NCI-H2196 (cell line): ENCODE results near the gene SLC6A6.
A peak's percentile ranks its signal among the peaks of the same experiment; 100 is the strongest.

Experiments
- DNase-seq: peaks from one replicate; lab custom pipeline; 2025; ENCODE audit not compliant: unreplicated experiment; lab: John Stamatoyannopoulos, UW

SLC6A6 gene

GRCh38 chr3:14371573-14372474 lies 30.6 kb upstream of the SLC6A6 start:
- DNase-seq: peak; percentile 79

GRCh38 chr3:14372587-14372986 lies 29.8 kb upstream of the SLC6A6 start:
- DNase-seq: no peak

- no peak for DNase-seq
Observed at GRCh38 chr3:14373753-14374376, 28.5 kb upstream of the SLC6A6 start.

DNA sequence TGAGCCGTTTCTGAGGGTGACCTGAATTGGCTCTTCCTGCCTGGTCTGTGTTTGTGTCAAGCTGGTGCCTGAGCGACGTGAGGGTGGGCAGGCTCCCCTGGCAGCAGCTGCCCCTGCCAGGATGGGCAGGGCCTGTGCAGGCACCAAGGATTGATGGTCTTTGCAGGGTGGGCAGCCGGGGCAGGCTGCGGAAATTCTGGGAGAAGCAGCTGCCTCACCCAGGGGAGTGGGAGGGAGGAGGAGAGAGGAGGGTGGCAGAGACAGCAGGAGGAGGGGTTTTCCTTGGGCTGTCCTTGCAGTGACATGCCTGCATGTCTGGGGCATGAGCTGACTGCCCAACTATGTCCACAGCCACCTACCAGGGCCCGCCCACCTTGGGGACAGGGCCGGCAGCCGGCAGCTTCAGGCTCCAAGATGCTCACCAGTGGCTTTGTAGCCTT lies 27.9 kb upstream of the SLC6A6 start:
- no peak for DNase-seq

DNA sequence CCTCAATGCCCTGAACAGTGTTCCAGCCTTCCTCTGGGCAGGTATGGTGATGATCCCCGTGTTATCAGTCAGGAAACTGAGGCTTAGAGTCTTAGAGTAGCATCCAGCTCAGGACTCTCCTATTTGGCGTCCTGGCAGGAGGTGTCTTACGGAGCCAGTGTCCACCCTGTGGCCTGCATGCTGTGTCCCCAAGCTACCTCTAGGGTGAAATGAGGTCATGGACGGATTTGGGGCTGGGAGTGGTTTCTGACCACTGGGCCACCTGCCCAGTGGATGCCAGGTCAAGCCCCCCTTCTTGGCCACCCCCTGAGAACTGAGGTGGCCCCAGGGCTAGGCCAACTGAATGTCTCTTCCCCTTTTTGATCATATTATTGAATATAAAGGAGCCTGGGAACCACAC lies 27.2 kb upstream of the SLC6A6 start:
- no peak for DNase-seq

- DNase-seq: no peak
Observed at GRCh38 chr3:14376348-14377043, 25.9 kb upstream of the SLC6A6 start.

DNA sequence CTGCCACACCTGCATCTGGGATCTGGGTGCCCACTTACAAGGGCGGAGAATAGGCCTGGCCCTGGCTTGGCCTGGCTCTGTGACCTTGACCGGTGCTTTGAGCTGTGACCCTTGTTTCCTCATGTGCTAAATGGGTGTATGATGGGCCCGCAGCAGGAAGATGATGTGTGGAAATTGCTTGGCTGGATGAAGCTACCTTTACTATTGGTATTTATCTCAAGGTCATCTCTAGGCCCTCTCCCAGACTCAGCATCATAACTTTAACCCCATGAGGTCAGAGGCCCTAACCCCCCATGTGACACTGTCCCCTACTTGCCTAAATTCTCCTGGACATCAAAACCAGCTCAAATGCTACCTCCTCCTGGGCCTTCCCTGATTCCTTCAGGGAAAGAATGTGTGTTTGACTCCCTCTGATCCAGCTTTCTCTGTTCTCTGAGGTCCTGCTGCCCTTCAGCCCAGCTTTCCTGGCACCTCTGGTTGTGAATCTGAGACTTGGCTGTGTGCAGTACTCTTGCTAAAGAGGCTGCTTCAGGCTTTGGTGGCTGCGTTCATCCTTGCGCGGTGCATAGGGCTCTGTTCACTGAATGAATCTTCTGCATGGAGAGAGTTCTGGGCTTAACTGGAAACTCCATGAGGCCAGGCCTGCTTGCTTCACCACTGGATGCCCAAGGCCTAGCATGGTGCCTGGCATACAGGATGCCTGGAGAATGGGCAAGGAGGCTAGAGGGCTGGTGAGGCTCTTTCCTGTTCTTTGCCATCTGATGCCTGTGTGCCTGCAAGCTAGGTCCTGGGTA lies 25.2 kb upstream of the SLC6A6 start:
- DNase-seq: no peak

DNA sequence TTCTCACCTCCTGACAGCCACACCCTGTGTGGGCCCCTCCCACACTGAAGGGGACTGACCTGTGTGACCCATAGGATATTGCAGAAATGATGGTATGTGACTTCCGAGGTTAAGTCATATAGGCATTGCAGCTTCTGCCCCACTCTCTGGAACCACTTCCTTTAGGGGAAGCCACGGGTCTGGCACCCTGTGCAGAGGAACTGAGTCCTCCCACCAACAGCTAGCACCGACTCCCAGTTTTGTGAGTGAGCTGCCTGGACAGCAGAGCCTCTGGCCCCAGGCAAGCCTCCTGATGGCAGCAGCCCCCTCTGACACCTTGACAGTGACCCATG lies 24.6 kb upstream of the SLC6A6 start:
- DNase-seq: no peak

GRCh38 chr3:14378415-14378814 lies 24.0 kb upstream of the SLC6A6 start:
- DNase-seq: no peak

DNA sequence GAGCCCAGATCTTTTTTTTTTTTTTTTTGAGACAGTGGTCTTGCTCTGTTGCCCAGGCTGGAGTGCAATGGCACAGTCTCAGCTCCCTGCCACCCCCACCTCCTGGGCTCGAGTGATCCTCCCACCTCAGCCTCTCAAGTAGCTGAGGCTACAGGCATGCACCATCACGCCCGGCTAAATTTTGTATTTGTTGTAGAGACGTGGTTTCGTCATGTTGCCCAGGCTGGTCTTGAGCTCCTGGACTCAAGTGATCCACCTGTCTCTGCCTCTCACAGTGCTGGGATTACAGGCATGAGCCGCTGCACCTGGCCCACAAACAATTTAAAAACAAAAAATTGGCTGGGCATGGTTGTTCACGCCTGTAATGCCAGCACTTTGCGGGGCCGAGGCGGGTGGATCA lies 22.6 kb upstream of the SLC6A6 start:
- DNase-seq: peak; percentile 39

GRCh38 chr3:14386254-14386653 lies 16.2 kb upstream of the SLC6A6 start:
- no peak for DNase-seq

DNA sequence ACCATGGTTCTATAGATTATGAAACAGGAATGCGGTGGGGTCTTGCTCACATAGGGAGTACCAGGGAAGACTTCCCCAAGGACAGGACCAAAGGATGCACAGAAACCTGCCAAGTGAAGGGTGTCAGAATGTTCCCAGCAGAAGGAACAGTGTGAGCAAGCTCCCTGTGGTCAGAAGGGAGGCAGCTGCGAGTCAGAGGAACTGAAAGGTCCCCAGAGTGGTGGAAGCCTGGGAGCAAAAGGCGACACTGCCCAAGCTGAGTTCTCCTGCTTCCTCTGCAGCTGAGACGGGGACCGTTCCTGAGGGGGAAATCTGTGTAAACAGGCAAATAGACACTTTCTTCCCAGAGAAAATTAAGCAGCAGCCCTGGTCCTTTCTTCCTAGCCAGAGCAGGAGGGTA lies 14.2 kb upstream of the SLC6A6 start:
- no peak for DNase-seq

DNA sequence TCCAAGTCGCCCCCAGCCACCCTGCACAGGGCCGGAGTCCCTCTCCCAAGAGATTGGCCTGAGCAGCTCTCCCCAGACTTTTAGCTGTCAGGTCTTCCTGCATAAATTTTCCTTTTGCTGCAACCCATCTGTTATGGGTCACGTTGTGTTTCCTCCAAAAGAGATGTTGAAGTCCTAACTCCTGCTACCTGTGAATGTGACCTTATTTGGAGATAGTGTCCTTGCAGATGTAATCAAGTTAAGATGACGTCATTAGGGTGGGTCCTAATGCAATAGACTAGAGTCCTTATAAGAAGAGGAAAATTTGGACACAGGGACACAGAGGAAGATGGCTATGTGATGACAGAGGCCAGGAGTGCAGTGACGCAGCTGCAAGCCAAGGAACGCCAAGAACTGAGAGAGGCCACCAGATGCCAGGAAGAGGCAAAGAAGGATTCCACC lies 13.2 kb upstream of the SLC6A6 start:
- DNase-seq: no peak

- DNase-seq: no peak
Observed at GRCh38 chr3:14389716-14390115, 12.7 kb upstream of the SLC6A6 start.

DNA sequence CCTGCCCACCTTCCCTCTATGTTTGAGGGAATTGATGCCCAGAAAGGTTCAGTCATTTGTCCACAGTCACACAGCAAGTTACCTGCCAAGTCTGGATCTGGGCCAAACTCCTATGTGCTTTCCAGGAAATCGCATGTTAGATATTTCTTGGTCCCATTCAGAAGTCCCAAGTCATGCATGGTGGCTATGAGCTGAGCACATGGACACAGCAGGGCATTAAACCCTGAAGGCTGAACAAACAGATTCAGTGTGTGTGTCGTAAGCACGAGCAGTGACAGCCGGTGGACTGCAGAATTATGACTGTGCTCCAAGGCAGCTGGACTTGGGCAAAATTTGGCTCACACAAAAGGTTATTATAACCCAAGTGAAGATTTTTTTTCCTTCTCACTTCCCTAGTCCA lies 11.4 kb upstream of the SLC6A6 start:
- DNase-seq: peak; percentile 9

GRCh38 chr3:14392231-14392630 lies 10.2 kb upstream of the SLC6A6 start:
- no peak for DNase-seq

GRCh38 chr3:14392803-14393319 lies 9.5 kb upstream of the SLC6A6 start:
- DNase-seq: no peak

- DNase-seq: no peak
Observed at GRCh38 chr3:14393440-14394106, 8.8 kb upstream of the SLC6A6 start.

GRCh38 chr3:14396031-14396692 lies 6.2 kb upstream of the SLC6A6 start:
- no peak for DNase-seq

DNA sequence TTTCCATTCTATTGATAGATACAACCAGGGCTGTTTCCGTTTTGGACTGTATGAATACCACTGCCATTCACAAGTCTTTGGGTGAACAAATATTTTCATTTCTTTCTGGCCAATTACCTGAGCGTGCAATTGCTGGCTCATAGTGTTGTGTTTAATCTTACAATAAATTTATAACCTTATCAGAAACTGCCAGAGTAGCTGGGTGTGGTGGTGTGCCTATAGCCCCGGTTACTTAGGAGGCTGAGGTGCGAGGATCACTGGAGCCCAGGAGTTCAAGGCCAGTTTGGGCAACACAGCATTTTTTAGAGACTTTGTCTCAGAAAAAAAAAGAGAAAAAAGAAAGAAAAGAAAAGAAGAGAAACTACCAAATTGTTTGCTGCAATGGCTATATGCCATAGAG lies 5.4 kb upstream of the SLC6A6 start:
- no peak for DNase-seq
